Neural cell (in vitro differentiated cells): ENCODE data around the gene DOK1.

Source experiments
- EP300 ChIP-seq: fragments of 450-650 bp; conservative IDR thresholded peaks from 2 replicates; pipeline ENCODE4 v1.6.1; 2014; ENCODE audit warnings: antibody characterized with exemption, mild to moderate bottlenecking, moderate library complexity; ENCODE audit not compliant: poor library complexity, severe bottlenecking
- EZH2 ChIP-seq: fragments of 200-600, 300-800 bp; shearing (Covaris generic), sonication (generic); IDR thresholded peaks from 2 replicates; pipeline ENCODE4 v1.6.1; 2014; ENCODE audit warnings: antibody characterized with exemption, low read length, borderline replicate concordance, mild to moderate bottlenecking; ENCODE audit not compliant: insufficient read depth, poor library complexity, severe bottlenecking
- MXI1 ChIP-seq: fragments of 450-650 bp; conservative IDR thresholded peaks from 2 replicates; pipeline ENCODE4 v1.6.1; 2014; ENCODE audit warnings: antibody characterized with exemption, mild to moderate bottlenecking; ENCODE audit not compliant: poor library complexity, severe bottlenecking
- POLR2AphosphoS5 ChIP-seq: IDR thresholded peaks from 2 replicates; pipeline ENCODE4 v1.6.1; 2012
- RAD21 ChIP-seq: fragments of 450-650 bp; conservative IDR thresholded peaks from 2 replicates; pipeline ENCODE4 v1.6.1; 2014; ENCODE audit warnings: antibody characterized with exemption, mild to moderate bottlenecking, moderate library complexity
- SMC3 ChIP-seq: fragments of 450-650 bp; conservative IDR thresholded peaks from 2 replicates; pipeline ENCODE4 v1.6.1; 2014; ENCODE audit warnings: antibody characterized with exemption, mild to moderate bottlenecking, moderate library complexity; ENCODE audit not compliant: poor library complexity
- TAF1 ChIP-seq: IDR thresholded peaks from 2 replicates; pipeline ENCODE4 v1.6.1; 2012; ENCODE audit warnings: low read depth
- TF ChIP-seq, protein P1 (sequence below): fragments of 450-650 bp; IDR thresholded peaks from 2 replicates; pipeline ENCODE4 v1.5.1; 2014; ENCODE audit warnings: antibody characterized with exemption, mild to moderate bottlenecking, moderate library complexity; ENCODE audit not compliant: poor library complexity, severe bottlenecking
- TF ChIP-seq, protein P2 (sequence below): IDR thresholded peaks from 2 replicates; pipeline ENCODE4 v1.6.1; 2012; ENCODE audit warnings: borderline replicate concordance

DNA sequence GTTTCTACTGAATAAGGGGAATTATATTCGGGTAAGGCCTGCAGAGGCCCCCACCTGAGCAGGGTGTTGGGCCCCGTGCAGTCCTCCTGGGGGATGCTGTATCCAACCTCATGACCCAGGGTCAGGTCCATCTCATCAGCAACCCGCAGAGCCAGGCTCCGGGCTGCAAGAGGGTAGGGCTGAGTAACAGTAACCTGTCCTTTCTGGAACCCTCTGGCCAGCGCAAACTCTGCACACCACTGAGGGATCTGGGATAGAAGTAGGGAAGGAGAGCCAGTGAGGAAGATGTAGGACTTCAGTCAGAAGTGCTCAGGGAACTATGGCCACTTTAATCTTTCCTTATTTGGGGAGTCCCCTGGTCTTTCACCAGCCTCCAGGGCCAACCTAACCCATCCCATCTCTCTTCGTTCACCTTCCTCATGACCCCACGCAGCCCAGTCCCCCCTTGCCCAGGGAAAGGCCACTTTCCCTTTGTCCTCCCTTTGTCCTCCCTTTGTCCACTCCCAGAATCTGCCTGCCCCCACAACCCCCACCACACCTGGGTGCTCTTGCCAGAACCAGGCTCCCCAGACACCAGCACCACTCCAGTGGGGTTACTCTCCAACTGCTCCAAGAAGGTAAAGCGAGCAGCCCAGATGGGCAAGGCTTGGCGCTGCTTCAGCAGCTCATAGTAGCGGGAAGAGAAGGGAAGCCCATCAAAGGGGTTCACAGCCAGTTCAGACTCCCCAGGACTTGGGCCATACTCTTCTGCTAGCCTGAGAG lies 29.4 kb upstream of the DOK1 start:
- TF ChIP-seq, protein P1, sequence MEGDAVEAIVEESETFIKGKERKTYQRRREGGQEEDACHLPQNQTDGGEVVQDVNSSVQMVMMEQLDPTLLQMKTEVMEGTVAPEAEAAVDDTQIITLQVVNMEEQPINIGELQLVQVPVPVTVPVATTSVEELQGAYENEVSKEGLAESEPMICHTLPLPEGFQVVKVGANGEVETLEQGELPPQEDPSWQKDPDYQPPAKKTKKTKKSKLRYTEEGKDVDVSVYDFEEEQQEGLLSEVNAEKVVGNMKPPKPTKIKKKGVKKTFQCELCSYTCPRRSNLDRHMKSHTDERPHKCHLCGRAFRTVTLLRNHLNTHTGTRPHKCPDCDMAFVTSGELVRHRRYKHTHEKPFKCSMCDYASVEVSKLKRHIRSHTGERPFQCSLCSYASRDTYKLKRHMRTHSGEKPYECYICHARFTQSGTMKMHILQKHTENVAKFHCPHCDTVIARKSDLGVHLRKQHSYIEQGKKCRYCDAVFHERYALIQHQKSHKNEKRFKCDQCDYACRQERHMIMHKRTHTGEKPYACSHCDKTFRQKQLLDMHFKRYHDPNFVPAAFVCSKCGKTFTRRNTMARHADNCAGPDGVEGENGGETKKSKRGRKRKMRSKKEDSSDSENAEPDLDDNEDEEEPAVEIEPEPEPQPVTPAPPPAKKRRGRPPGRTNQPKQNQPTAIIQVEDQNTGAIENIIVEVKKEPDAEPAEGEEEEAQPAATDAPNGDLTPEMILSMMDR: no peak
- TF ChIP-seq POLR2AphosphoS5 (no peak), RAD21 (no peak), EZH2 (no peak), EP300 (no peak), MXI1 (no peak), TAF1 (no peak), SMC3 (no peak)
- TF ChIP-seq, protein P2, sequence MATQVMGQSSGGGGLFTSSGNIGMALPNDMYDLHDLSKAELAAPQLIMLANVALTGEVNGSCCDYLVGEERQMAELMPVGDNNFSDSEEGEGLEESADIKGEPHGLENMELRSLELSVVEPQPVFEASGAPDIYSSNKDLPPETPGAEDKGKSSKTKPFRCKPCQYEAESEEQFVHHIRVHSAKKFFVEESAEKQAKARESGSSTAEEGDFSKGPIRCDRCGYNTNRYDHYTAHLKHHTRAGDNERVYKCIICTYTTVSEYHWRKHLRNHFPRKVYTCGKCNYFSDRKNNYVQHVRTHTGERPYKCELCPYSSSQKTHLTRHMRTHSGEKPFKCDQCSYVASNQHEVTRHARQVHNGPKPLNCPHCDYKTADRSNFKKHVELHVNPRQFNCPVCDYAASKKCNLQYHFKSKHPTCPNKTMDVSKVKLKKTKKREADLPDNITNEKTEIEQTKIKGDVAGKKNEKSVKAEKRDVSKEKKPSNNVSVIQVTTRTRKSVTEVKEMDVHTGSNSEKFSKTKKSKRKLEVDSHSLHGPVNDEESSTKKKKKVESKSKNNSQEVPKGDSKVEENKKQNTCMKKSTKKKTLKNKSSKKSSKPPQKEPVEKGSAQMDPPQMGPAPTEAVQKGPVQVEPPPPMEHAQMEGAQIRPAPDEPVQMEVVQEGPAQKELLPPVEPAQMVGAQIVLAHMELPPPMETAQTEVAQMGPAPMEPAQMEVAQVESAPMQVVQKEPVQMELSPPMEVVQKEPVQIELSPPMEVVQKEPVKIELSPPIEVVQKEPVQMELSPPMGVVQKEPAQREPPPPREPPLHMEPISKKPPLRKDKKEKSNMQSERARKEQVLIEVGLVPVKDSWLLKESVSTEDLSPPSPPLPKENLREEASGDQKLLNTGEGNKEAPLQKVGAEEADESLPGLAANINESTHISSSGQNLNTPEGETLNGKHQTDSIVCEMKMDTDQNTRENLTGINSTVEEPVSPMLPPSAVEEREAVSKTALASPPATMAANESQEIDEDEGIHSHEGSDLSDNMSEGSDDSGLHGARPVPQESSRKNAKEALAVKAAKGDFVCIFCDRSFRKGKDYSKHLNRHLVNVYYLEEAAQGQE: no peak
